ENCODE results near the gene THY1. TPM values are rescaled to one million over a fixed set of nuclear protein-coding genes. Genes with fewer than 3 reads are reported as not detected.

THY1 gene
- total and polyA plus RNA-seq, 9 of the 15 experiments (the other 6 are each of a cell fraction or from before 2014, with no cell fraction given), result 0.07 to 0.40 (median 0.16) TPM; not detected in 5

- peak; percentile 34; the same call in 1 of the 2 replicates for TF ChIP-seq ZNF592 (IDR thresholded peaks at IDR 0.05)
- no peak for TF ChIP-seq PTTG1 (tag; IDR thresholded peaks at IDR 0.05; ENCODE audit: low read depth)
- TF ChIP-seq ZBTB12 (CRISPR knock-in tag; IDR thresholded peaks at IDR 0.05), result no peak
- TF ChIP-seq ZNF609 (CRISPR knock-in tag; IDR thresholded peaks at IDR 0.05; ENCODE audit: borderline replicate concordance), result no peak
- 0 out of 2 replicates have a peak, but pooled peaks have one; percentile 16 for TF ChIP-seq LEF1 (IDR thresholded peaks at IDR 0.05)
- TF ChIP-seq ZHX1 (conservative IDR thresholded peaks at IDR 0.05; ENCODE audit: low read length), result no peak
- peak; percentile 64; the same call in 1 of the 2 replicates for TF ChIP-seq FOSL1 (tag; conservative IDR thresholded peaks at IDR 0.05)
- TF ChIP-seq TOE1 (IDR thresholded peaks at IDR 0.05; ENCODE audit: borderline replicate concordance), result peak; percentile 94
- TF ChIP-seq TOE1 (CRISPR knock-in tag; IDR thresholded peaks at IDR 0.05; ENCODE audit: borderline replicate concordance, low read depth), result no peak
- TF ChIP-seq KDM4B (IDR thresholded peaks at IDR 0.05; ENCODE audit: borderline replicate concordance in 2 of 2, low read depth in 1 of 2), result no peak
- TF ChIP-seq C11orf30 (IDR thresholded peaks at IDR 0.05; ENCODE audit: low read depth), result peak; percentile 95
- TF ChIP-seq CREBBP (IDR thresholded peaks at IDR 0.05; ENCODE audit: low read depth, low read length), result no peak
Observed at GRCh38 chr11:119368121-119369034, 54.6 kb downstream of the THY1 start (continued).
